Upper lobe of right lung (tissue), 1 donor: Measurements from ENCODE around the gene ALPL. TPM values are rescaled to one million over a fixed set of nuclear protein-coding genes. Genes with fewer than 3 reads are reported as not detected.

Source experiments
- ATAC-seq: fragments of 200-7000 bp; cut with Tn5 transposase; one replicate; pipeline ENCODE4 v1.9.1; 2020; ENCODE audit warnings: mild to moderate bottlenecking, moderate library complexity
- DNase-seq: peaks from one replicate; pipeline ENCODE4 v3.0.0-alpha.2; 2020
- H3K27ac ChIP-seq: fragments of 200-600 bp; one replicate; pipeline ENCODE4 v1.8.0; 2022
- H3K27me3 ChIP-seq: fragments of 200-600 bp; one replicate; pipeline ENCODE4 v1.8.0; 2022; ENCODE audit warnings: mild to moderate bottlenecking
- H3K36me3 ChIP-seq: fragments of 200-600 bp; one replicate; pipeline ENCODE4 v1.8.0; 2022
- H3K4me1 ChIP-seq: fragments of 200-600 bp; one replicate; pipeline ENCODE4 v1.8.0; 2022
- H3K4me3 ChIP-seq: fragments of 200-600 bp; one replicate; pipeline ENCODE4 v1.8.0; 2022; ENCODE audit warnings: mild to moderate bottlenecking
- H3K9me3 ChIP-seq: fragments of 200-600 bp; one replicate; pipeline ENCODE4 v1.8.0; 2022
- CTCF ChIP-seq: fragments of 200-600 bp; IDR thresholded peaks from one replicate; pipeline ENCODE4 v1.8.0; 2022; ENCODE audit warnings: antibody characterized with exemption
- intact Hi-C: fragments of 100-400 bp; cut with DNase I; formaldehyde crosslinking; loops from one replicate; pipeline ENCODE4 v1.11.0; 2022
- total RNA-seq: library from RNA; stranded (reverse); fragmentation: NEBNext Ultra II Directional; extraction: Animal tissue kit (Norgen Biotek cat#: 25700); gene quantifications from one replicate; pipeline ENCODE4 v1.2.1, GENCODE V29; 2021
- donor health status: DM: no; HTN: yes; CAD: no; lungs with severe emphysema.

The ALPL gene
- total RNA-seq, 1 donor from 2014 or later: 164 TPM

DNA sequence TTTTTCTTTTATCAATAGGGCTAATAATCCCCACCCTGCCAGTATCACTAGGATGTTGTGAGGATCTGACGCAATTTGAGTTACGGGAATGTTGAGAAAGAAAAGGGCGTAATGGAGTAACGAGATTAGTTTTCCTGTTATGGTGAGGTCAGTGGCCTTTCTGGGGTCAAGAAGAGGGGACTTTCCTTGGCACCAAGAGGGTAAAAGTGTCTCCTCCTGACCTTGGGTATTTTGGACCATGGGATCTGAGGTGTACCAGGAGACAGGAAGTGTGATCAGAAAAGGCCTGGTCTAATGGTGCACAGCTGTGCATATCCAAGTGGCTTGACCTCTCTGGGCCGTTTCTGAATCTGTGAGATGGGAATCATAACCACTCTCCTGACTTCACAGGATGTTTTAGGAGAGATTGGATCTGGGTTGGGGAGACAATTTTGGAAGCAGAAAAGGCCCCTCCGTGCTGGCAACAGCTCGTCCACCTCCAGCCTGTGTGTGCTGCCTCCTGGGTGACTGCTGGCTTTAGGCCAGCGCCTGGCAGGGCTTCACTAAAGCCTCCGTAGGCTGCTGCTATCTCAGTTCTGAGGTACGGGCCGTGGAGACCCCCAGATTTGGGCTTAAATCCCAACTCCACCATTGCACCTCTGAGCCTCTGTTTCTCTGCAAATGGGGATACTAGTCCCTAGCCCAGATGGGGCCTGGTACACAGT is 37.1 kb downstream of the ALPL start:
- no peak for TF ChIP-seq CTCF
- ATAC-seq: peak; percentile 12
- no peaks in the 10 kb centered on the region for H3K36me3 ChIP-seq
- intact Hi-C loops: no loop called here
- H3K4me3 ChIP-seq: no peak overlapping the region
- no peak for DNase-seq
- H3K27ac ChIP-seq: no peak overlapping the region
- H3K9me3 ChIP-seq: no peaks in the 10 kb centered on the region
- peaks cover 6% of the 10 kb centered on the region for H3K4me1 ChIP-seq
- no peaks in the 10 kb centered on the region for H3K27me3 ChIP-seq

GRCh38 chr1:21547876-21548275 is 38.7 kb downstream of the ALPL start:
- no peak for TF ChIP-seq CTCF
- no peak overlapping the region for H3K4me3 ChIP-seq
- ATAC-seq (peak; percentile 11), DNase-seq (no peak)
- no peaks in the 10 kb centered on the region for H3K36me3 ChIP-seq
- no peaks in the 10 kb centered on the region for H3K27me3 ChIP-seq
- intact Hi-C loops: no loop called here
- no peak overlapping the region for H3K27ac ChIP-seq
- H3K4me1 ChIP-seq: peaks cover 6% of the 10 kb centered on the region
- H3K9me3 ChIP-seq: no peaks in the 10 kb centered on the region

GRCh38 chr1:21550097-21550496 is 40.9 kb downstream of the ALPL start:
- H3K4me3 ChIP-seq: no peak overlapping the region
- peak; percentile 20 for ATAC-seq

DNA sequence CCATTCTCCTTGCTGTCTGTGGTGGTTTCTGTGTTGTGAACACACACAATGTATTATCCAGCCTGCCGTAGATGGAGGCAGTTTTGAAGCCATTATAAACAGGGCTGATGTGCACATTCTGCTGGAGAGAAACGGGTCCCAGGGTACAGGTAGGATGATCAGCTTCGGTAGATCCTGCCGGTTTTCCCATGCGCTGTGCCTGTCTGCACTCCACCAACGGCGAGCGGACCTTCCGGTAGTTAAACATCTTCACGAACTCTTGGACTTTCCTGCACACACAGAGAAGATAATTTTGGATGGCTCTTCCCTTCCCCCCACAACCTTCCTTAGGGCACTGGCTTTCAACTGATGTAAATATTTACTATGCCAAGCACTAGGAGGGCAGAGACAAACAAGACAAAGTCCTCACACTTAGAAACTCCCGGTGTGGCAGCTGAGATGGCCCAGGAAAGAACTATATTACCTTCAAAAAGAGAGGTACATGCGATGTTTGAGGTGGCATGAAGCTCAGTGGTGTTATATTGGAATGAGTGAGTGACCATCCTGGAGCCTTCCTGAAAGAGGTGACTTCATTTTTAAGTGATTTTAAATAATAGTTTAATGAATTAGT is 41.7 kb downstream of the ALPL start:
- Histone ChIP-seq H3K9me3 (no peaks in the 10 kb centered on the region), H3K36me3 (no peaks in the 10 kb centered on the region), H3K27me3 (no peaks in the 10 kb centered on the region), H3K4me3 (no peak overlapping the region), H3K4me1 (peaks cover 13% of the 10 kb centered on the region), H3K27ac (no peak overlapping the region)
- no peak for TF ChIP-seq CTCF
- DNase-seq (no peak), ATAC-seq (no peak)
- intact Hi-C loops: no loop called here

More at GRCh38 chr1:21550097-21550496, 40.9 kb downstream of the ALPL start:
- no peaks in the 10 kb centered on the region for H3K27me3 ChIP-seq
- H3K9me3 ChIP-seq: no peaks in the 10 kb centered on the region
- no peak for TF ChIP-seq CTCF
- H3K36me3 ChIP-seq: no peaks in the 10 kb centered on the region
- H3K4me1 ChIP-seq: peaks cover 13% of the 10 kb centered on the region
- intact Hi-C loops: no loop called here
- DNase-seq: no peak
- no peak overlapping the region for H3K27ac ChIP-seq

DNA sequence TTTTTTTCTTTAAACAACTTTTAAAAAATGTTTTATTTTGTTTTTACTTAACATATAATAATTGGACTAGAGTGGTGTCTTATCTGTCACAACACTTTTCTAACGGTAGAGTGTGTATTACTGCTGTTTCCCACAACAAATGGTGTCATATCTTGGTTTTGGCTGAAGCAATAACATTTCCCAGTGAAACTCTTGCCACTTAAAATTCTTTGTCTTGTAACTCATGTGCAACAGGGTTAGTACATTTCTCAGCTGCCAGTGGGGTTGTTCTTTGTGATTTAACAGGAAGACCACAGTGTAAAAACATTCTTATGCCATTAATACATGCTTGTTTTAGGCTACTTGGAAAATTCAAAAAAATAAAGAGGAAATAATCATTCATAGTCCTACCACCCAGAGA is 43.5 kb downstream of the ALPL start:
- H3K27ac ChIP-seq: no peak overlapping the region
- ATAC-seq (peak; percentile 27), DNase-seq (no peak)
- H3K9me3 ChIP-seq: no peaks in the 10 kb centered on the region
- intact Hi-C loops: no loop called here
- H3K4me3 ChIP-seq: no peak overlapping the region
- H3K4me1 ChIP-seq: peaks cover 13% of the 10 kb centered on the region
- H3K27me3 ChIP-seq: no peaks in the 10 kb centered on the region
- no peak for TF ChIP-seq CTCF
- H3K36me3 ChIP-seq: no peaks in the 10 kb centered on the region
